ENCODE data around the gene COPS6.

The COPS6 gene

DNA sequence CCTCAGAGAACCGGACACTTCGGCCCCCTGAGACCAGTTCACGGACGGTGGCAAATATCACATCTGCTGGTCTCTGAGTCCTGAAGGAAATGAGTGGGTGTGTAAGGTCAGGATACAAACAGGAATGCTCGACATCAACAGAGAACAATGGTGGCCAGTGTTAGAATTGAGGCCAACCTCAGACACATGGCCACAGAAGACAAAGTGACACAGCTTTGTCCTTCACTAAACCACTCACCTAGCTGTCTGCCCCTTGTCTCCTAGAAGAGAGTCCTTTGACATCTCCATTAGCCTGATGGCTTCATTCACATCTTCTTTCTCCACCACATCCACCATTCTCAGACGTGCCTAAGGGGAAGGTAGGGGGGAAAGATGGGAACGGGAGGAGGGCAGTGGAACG, 4.3 kb downstream of the COPS6 start:
- no peaks in the 10 kb centered on the region for H3K9me3 ChIP-seq (ENCODE audit: control insufficient read depth, insufficient read depth, low read length)
- peaks cover 43% of the 10 kb centered on the region for H3K79me2 ChIP-seq (ENCODE audit: control insufficient read depth, low read length)
- H3K9me2 ChIP-seq (replicated peaks; ENCODE audit: control insufficient read depth, low read length) = no peaks in the 10 kb centered on the region
- TF ChIP-seq, protein P1, sequence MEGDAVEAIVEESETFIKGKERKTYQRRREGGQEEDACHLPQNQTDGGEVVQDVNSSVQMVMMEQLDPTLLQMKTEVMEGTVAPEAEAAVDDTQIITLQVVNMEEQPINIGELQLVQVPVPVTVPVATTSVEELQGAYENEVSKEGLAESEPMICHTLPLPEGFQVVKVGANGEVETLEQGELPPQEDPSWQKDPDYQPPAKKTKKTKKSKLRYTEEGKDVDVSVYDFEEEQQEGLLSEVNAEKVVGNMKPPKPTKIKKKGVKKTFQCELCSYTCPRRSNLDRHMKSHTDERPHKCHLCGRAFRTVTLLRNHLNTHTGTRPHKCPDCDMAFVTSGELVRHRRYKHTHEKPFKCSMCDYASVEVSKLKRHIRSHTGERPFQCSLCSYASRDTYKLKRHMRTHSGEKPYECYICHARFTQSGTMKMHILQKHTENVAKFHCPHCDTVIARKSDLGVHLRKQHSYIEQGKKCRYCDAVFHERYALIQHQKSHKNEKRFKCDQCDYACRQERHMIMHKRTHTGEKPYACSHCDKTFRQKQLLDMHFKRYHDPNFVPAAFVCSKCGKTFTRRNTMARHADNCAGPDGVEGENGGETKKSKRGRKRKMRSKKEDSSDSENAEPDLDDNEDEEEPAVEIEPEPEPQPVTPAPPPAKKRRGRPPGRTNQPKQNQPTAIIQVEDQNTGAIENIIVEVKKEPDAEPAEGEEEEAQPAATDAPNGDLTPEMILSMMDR (IDR thresholded peaks at IDR 0.05; ENCODE audit: low read depth, low read length, poor library complexity, severe bottlenecking) = no peak
- no peak for TF ChIP-seq EZH2phosphoT487 (IDR thresholded peaks at IDR 0.05; ENCODE audit: borderline replicate concordance, low read length)
- H4K20me1 ChIP-seq (ENCODE audit: control insufficient read depth, insufficient read depth, low read depth, low read length) = peaks cover 13% of the 10 kb centered on the region
- H3K4me3 ChIP-seq (ENCODE audit: low read length) = no peak overlapping the region
- H3K27ac ChIP-seq (ENCODE audit: low read depth, low read length) = no peak overlapping the region
- peaks cover 86% of the 10 kb centered on the region for H3K36me3 ChIP-seq (ENCODE audit: control insufficient read depth, low read length)
- no peak overlapping the region for H3K4me2 ChIP-seq (ENCODE audit: low read length)
- no peaks in the 10 kb centered on the region for H3K27me3 ChIP-seq (ENCODE audit: control insufficient read depth, low read length)
- H3K4me1 ChIP-seq (ENCODE audit: control insufficient read depth, low read length) = peaks cover 24% of the 10 kb centered on the region
- H3F3A ChIP-seq (ENCODE audit: control insufficient read depth, insufficient read depth) = peaks cover 78% of the 10 kb centered on the region

- Histone ChIP-seq H3K4me2 (ENCODE audit: low read length) (no peak overlapping the region), H3K4me3 (ENCODE audit: low read length) (no peak overlapping the region), H4K20me1 (ENCODE audit: control insufficient read depth, insufficient read depth, low read depth, low read length) (peaks cover 18% of the 10 kb centered on the region), H3K36me3 (ENCODE audit: control insufficient read depth, low read length) (peaks cover 90% of the 10 kb centered on the region), H3K9me2 (replicated peaks; ENCODE audit: control insufficient read depth, low read length) (no peaks in the 10 kb centered on the region), H3K27me3 (ENCODE audit: control insufficient read depth, low read length) (no peaks in the 10 kb centered on the region), H3K27ac (ENCODE audit: low read depth, low read length) (no peak overlapping the region), H3F3A (ENCODE audit: control insufficient read depth, insufficient read depth) (peaks cover 83% of the 10 kb centered on the region), H3K9me3 (ENCODE audit: control insufficient read depth, insufficient read depth, low read length) (no peaks in the 10 kb centered on the region), H3K4me1 (ENCODE audit: control insufficient read depth, low read length) (peaks cover 22% of the 10 kb centered on the region), H3K79me2 (ENCODE audit: control insufficient read depth, low read length) (peaks cover 43% of the 10 kb centered on the region)
- no peak for TF ChIP-seq EZH2phosphoT487 (IDR thresholded peaks at IDR 0.05; ENCODE audit: borderline replicate concordance, low read length)
- TF ChIP-seq, protein P1 (IDR thresholded peaks at IDR 0.05; ENCODE audit: low read depth, low read length, poor library complexity, severe bottlenecking) = no peak
Measured at GRCh38 chr7:100093498-100093897, 4.7 kb downstream of the COPS6 start.

- Histone ChIP-seq H3K27me3 (ENCODE audit: control insufficient read depth, low read length) (no peaks in the 10 kb centered on the region), H3K27ac (ENCODE audit: low read depth, low read length) (no peak overlapping the region), H3K79me2 (ENCODE audit: control insufficient read depth, low read length) (peaks cover 43% of the 10 kb centered on the region), H3K36me3 (ENCODE audit: control insufficient read depth, low read length) (peaks cover 93% of the 10 kb centered on the region), H3K9me2 (replicated peaks; ENCODE audit: control insufficient read depth, low read length) (no peaks in the 10 kb centered on the region), H3K4me1 (ENCODE audit: control insufficient read depth, low read length) (peaks cover 23% of the 10 kb centered on the region), H4K20me1 (ENCODE audit: control insufficient read depth, insufficient read depth, low read depth, low read length) (peaks cover 23% of the 10 kb centered on the region), H3K4me3 (ENCODE audit: low read length) (no peak overlapping the region), H3K4me2 (ENCODE audit: low read length) (no peak overlapping the region), H3K9me3 (ENCODE audit: control insufficient read depth, insufficient read depth, low read length) (no peaks in the 10 kb centered on the region), H3F3A (ENCODE audit: control insufficient read depth, insufficient read depth) (peaks cover 87% of the 10 kb centered on the region)
- TF ChIP-seq, protein P1 (IDR thresholded peaks at IDR 0.05; ENCODE audit: low read depth, low read length, poor library complexity, severe bottlenecking) = no peak
- no peak for TF ChIP-seq EZH2phosphoT487 (IDR thresholded peaks at IDR 0.05; ENCODE audit: borderline replicate concordance, low read length)
Measured at GRCh38 chr7:100093925-100094486, 5.2 kb downstream of the COPS6 start.

Data from DOHH2 (cell line).